Lower lobe of right lung (tissue), 2 donors: ENCODE data around the gene PPP2R3B. TPM values are rescaled to one million over a fixed set of nuclear protein-coding genes. Genes with fewer than 3 reads are reported as not detected.

Source experiments
- ATAC-seq, 2 donors: fragments of 200-7000 bp; cut with Tn5 transposase; one replicate each; pipeline ENCODE4 v1.9.1; 2020 to 2022; ENCODE audit warnings: mild to moderate bottlenecking in 2 of 2, moderate library complexity in 2 of 2
- DNase-seq: peaks from one replicate; pipeline ENCODE4 v3.0.0-alpha.2; 2020
- H3K27ac ChIP-seq: fragments of 200-600 bp; one replicate; pipeline ENCODE4 v1.8.0; 2022
- H3K27me3 ChIP-seq: fragments of 200-600 bp; one replicate; pipeline ENCODE4 v1.8.0; 2022; ENCODE audit warnings: low read depth
- H3K36me3 ChIP-seq: fragments of 200-600 bp; one replicate; pipeline ENCODE4 v1.8.0; 2022; ENCODE audit warnings: mild to moderate bottlenecking
- H3K4me1 ChIP-seq: fragments of 200-600 bp; one replicate; pipeline ENCODE4 v1.8.0; 2022
- H3K4me3 ChIP-seq: fragments of 200-600 bp; one replicate; pipeline ENCODE4 v1.8.0; 2022; ENCODE audit warnings: mild to moderate bottlenecking
- H3K9me3 ChIP-seq: fragments of 200-600 bp; one replicate; pipeline ENCODE4 v1.8.0; 2022
- intact Hi-C: fragments of 100-400 bp; cut with DNase I; formaldehyde crosslinking; loops from one replicate; pipeline ENCODE4 v1.11.0; 2022
- total RNA-seq: library from RNA; stranded (reverse); fragmentation: NEBNext Ultra II Directional; extraction: Animal tissue kit (Norgen Biotek cat#: 25700); gene quantifications from one replicate; pipeline ENCODE4 v1.2.1, GENCODE V29; 2021
- TF ChIP-seq, protein P1 (sequence below): fragments of 200-600 bp; IDR thresholded peaks from one replicate; pipeline ENCODE4 v1.8.0; 2022; ENCODE audit warnings: antibody characterized with exemption, mild to moderate bottlenecking
- donor health status: DM: no; HTN: yes; CAD: no; lungs with severe emphysema.

PPP2R3B gene
- total RNA-seq, 1 donor from 2014 or later = 11.2 TPM

DNA sequence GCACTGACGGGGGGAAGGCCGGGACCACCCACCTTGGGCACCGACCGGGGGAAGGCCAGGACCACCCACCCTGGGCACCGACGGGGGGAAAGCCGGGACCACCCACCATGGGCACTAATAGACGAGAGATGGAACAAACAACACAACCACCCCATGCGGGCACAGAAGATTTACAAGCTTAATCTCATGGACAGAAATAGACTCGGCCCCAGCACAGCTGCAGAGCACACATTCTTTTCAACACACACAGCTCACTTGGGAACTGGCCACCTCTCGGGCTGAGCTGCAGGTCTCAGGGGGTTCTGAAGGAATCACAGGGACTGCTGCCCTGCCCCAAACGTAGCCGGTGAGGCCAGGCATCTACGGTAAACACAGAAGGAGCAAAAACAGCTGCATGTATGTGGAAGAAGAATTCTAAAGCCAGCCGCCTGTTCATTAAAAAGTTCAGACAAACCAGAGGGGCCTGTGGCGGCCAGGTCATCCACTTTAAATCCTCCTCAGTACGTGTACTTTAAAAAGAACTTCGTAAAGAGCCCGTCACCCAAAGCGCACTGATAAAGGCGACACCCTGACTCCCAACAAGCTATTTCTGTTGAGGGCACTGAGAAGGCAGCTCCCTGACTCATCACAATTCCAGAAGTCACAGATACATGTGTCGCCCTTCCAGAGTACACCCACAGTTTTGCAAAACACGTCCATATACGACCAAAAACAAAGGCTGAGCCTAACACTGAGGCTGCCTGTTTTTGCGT is 17.7 kb downstream of the PPP2R3B start:
- Histone ChIP-seq H3K9me3 (no peaks in the 10 kb centered on the region), H3K4me1 (peaks cover 9% of the 10 kb centered on the region), H3K4me3 (no peak overlapping the region), H3K27ac (no peak overlapping the region), H3K27me3 (peaks cover 28% of the 10 kb centered on the region), H3K36me3 (no peaks in the 10 kb centered on the region)
- ATAC-seq (no peak), DNase-seq (no peak)
- TF ChIP-seq, protein P1, sequence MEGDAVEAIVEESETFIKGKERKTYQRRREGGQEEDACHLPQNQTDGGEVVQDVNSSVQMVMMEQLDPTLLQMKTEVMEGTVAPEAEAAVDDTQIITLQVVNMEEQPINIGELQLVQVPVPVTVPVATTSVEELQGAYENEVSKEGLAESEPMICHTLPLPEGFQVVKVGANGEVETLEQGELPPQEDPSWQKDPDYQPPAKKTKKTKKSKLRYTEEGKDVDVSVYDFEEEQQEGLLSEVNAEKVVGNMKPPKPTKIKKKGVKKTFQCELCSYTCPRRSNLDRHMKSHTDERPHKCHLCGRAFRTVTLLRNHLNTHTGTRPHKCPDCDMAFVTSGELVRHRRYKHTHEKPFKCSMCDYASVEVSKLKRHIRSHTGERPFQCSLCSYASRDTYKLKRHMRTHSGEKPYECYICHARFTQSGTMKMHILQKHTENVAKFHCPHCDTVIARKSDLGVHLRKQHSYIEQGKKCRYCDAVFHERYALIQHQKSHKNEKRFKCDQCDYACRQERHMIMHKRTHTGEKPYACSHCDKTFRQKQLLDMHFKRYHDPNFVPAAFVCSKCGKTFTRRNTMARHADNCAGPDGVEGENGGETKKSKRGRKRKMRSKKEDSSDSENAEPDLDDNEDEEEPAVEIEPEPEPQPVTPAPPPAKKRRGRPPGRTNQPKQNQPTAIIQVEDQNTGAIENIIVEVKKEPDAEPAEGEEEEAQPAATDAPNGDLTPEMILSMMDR = no peak
- intact Hi-C loops = no loop called here

DNA sequence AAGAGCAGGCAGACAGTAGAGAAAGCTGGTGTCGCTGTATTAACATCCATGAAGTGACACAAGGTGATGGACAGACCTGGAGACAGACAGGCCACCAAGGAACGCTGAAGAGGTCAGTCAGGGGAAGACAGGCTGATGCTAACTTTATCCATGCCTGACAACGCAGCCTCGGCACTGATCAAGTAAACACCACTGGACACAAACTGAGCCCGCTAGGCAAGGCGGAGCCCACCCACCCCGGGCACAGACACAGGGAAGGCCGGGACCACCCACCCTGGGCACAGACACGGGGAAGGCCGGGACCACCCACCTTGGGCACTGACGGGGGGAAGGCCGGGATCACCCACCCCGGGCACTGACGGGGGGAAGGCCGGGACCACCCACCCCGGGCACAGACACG is 18.8 kb downstream of the PPP2R3B start:
- Histone ChIP-seq H3K4me1 (peaks cover 4% of the 10 kb centered on the region), H3K27ac (no peak overlapping the region), H3K4me3 (no peak overlapping the region), H3K27me3 (peaks cover 20% of the 10 kb centered on the region), H3K9me3 (no peaks in the 10 kb centered on the region), H3K36me3 (no peaks in the 10 kb centered on the region)
- TF ChIP-seq, protein P1 = no peak
- DNase-seq (no peak), ATAC-seq (no peak)
- intact Hi-C loops = no loop called here

DNA sequence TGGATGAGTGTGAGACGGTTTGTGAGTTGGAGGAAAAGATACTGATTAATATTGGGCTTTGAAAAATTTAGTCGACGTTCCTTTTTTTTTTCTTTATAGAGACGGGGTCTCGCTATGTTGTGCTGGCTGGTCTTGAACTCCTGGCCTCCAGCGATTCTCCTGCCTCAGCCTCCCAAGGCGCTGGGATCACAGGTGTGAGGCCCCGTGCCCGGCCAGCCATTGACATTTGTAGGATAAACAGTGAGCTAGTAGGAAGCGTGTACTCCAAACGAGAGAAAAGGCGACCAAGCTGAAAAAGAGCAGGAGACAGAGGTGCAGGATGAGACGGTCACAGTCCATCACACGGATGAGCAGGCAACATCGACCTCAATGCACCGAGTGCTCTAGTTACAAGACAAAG is 19.4 kb downstream of the PPP2R3B start:
- DNase-seq (no peak), ATAC-seq (no peak)
- intact Hi-C loops = no loop called here
- no peak overlapping the region for H3K27ac ChIP-seq
- no peaks in the 10 kb centered on the region for H3K9me3 ChIP-seq
- H3K27me3 ChIP-seq = peaks cover 15% of the 10 kb centered on the region
- H3K4me3 ChIP-seq = no peak overlapping the region
- TF ChIP-seq, protein P1 = no peak
- H3K36me3 ChIP-seq = no peaks in the 10 kb centered on the region
- no peaks in the 10 kb centered on the region for H3K4me1 ChIP-seq

DNA sequence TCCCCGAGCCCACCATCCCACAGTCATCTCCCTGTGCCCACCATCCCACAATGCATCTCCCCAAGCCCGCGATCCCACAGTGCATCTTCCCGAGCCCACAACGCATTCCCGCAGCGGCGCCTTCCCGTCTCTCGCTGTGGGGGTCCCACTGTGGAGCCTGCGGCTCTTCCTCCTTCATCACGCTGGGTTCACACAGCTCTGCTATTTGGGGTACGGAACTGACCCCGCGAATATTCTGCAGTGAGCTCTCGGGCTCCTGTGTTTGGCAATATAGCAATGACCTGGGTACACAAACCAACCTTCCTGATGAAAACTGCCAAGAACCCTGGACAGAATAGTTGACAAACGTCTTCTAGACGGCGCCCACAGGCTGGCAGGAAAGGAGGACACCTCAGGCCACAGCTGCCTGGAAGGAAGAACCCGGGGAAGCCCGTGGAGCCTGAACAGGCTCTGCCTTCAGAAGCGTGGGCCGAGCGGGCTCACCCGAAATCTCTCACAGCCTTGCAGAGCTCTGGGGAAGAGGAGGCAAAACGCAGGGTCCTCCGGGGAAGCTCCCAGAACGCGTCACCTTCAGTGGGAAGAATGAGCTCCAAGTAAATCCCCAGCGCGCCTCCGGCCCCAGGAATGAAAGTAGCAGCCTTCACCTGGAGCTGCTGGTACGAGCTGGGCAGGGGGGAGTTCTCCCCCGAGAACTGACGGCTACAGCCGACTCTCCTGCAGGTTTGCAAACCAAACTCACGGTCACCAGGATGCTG is 22.9 kb downstream of the PPP2R3B start:
- Histone ChIP-seq H3K4me1 (no peaks in the 10 kb centered on the region), H3K9me3 (peaks cover 20% of the 10 kb centered on the region), H3K27me3 (no peaks in the 10 kb centered on the region), H3K27ac (no peak overlapping the region), H3K36me3 (peaks cover 5% of the 10 kb centered on the region), H3K4me3 (no peak overlapping the region)
- ATAC-seq = no peak
- intact Hi-C loops = no loop called here
- DNase-seq = no peak
- TF ChIP-seq, protein P1 = no peak

DNA sequence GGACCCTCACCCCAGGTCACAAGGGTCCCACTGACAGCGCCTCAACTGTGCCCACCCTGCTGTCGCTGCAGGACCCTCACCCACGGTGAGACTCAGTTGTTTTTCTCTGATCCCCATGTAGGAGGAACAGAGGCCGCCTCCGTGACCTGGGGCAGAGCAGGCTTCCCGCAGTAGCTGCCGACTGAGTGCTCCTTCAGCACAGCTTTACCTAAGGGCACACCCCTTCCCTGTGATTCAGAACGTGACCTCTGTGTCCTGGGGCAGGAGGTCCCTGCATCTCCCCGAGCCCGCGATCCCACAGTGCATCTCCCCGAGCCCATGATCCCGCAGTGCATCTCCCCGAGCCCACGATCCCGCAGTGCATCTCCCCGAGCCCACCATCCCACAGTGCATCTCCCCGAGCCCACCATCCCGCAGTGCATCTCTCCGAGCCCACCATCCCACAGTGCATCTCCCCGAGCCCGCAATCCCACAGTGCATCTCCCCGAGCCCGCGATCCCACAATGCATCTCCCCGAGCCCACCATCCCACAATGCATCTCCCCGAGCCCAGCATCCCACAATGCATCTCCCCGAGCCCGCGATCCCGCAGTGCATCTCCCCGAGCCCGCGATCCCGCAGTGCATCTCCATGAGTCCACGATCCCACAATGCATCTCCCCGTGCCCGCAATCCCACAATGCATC is 23.6 kb downstream of the PPP2R3B start:
- Histone ChIP-seq H3K27ac (no peak overlapping the region), H3K4me1 (no peaks in the 10 kb centered on the region), H3K36me3 (peaks cover 5% of the 10 kb centered on the region), H3K9me3 (peaks cover 20% of the 10 kb centered on the region), H3K27me3 (no peaks in the 10 kb centered on the region), H3K4me3 (no peak overlapping the region)
- ATAC-seq (no peak), DNase-seq (no peak)
- intact Hi-C loops = no loop called here
- TF ChIP-seq, protein P1 = no peak
